HL-60 (cell line): ENCODE results near the gene MYBPHL.

Source experiments
- DNase-seq, 2 experiments: peaks; one replicate each; pipeline ENCODE4 v3.0.0-alpha.2; 2010 to 2020; ENCODE audit warnings: low read depth in 1 of 2, low spot score in 1 of 2
- H3K27ac ChIP-seq: fragments of 250-450 bp; sonication (Bioruptor Pico); replicated peaks from 2 replicates; pipeline ENCODE4 v1.5.1; 2020; ENCODE audit warnings: mild to moderate bottlenecking, moderate library complexity
- H3K27me3 ChIP-seq: fragments of 250-450 bp; sonication (Bioruptor Pico); 2 replicates; pipeline ENCODE4 v1.5.1; 2021; ENCODE audit warnings: mild to moderate bottlenecking, moderate library complexity; ENCODE audit not compliant: insufficient read depth, poor library complexity, severe bottlenecking
- H3K4me3 ChIP-seq: replicated peaks from 2 replicates; pipeline ENCODE4 v1.5.1; 2011; ENCODE audit warnings: mild to moderate bottlenecking, control low read depth, low read length; ENCODE audit not compliant: insufficient read depth
- GABPA ChIP-seq: IDR thresholded peaks from 2 replicates; pipeline ENCODE4 v1.6.1; 2012; ENCODE audit warnings: low read depth
- POLR2AphosphoS5 ChIP-seq: IDR thresholded peaks from 2 replicates; pipeline ENCODE4 v1.6.1; 2012; ENCODE audit warnings: low read depth
- SPI1 ChIP-seq: IDR thresholded peaks from 2 replicates; pipeline ENCODE4 v1.6.1; 2012; ENCODE audit warnings: low read depth, mild to moderate bottlenecking, borderline replicate concordance
- TF ChIP-seq, protein P1 (sequence below): IDR thresholded peaks from 2 replicates; pipeline ENCODE4 v1.6.1; 2012; ENCODE audit warnings: low read depth; ENCODE audit not compliant: insufficient replicate concordance
- TF ChIP-seq, protein P2 (sequence below): IDR thresholded peaks from one replicate; pipeline ENCODE4 v1.5.1; 2011; ENCODE audit warnings: low read length, control low read depth, inconsistent platforms; ENCODE audit not compliant: insufficient read depth

Gene MYBPHL

DNA sequence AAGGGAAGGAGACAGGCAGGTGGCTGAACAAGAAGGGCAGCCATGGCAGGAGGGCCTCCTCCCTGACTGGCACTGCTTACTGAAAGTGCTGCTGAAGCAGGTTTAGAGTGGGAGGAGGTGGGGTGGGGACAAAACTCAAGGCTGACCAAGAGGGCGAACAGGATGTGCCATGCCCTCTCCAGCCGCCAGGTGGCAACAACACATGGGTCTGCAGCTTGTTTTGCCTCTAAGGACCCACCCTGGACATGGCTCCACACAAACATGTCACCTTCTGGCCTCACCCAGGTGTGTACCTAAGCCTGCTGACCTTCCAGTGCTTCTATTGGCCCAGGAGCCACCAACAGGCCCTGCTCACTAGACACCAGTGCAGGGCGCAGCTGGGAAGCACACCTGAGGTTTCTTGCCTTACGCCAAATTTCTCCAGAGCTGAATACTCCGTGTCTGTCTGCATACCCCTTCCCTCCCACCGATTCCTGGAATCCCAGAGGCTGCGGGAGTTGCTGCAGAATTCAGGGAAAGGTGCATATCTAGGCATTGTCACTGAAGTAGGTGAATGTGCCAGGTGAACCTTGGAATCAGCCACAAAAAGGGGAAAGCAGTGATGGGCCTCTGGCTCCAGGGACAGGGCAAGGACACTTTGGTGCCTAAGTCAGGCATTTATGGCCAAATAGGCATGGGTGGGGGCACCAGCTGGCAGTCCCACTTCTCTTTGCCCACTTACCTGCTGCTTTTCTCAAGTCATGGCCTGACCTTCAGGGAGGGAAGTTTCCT is 29.2 kb downstream of the MYBPHL start:
- peak in 1 of 2 experiments; percentile 67 for DNase-seq
- no peak overlapping the region for H3K4me3 ChIP-seq
- H3K27me3 ChIP-seq: no peaks in the 10 kb centered on the region
- no peak overlapping the region for H3K27ac ChIP-seq
- TF ChIP-seq GABPA: no peak
- TF ChIP-seq, protein P1, sequence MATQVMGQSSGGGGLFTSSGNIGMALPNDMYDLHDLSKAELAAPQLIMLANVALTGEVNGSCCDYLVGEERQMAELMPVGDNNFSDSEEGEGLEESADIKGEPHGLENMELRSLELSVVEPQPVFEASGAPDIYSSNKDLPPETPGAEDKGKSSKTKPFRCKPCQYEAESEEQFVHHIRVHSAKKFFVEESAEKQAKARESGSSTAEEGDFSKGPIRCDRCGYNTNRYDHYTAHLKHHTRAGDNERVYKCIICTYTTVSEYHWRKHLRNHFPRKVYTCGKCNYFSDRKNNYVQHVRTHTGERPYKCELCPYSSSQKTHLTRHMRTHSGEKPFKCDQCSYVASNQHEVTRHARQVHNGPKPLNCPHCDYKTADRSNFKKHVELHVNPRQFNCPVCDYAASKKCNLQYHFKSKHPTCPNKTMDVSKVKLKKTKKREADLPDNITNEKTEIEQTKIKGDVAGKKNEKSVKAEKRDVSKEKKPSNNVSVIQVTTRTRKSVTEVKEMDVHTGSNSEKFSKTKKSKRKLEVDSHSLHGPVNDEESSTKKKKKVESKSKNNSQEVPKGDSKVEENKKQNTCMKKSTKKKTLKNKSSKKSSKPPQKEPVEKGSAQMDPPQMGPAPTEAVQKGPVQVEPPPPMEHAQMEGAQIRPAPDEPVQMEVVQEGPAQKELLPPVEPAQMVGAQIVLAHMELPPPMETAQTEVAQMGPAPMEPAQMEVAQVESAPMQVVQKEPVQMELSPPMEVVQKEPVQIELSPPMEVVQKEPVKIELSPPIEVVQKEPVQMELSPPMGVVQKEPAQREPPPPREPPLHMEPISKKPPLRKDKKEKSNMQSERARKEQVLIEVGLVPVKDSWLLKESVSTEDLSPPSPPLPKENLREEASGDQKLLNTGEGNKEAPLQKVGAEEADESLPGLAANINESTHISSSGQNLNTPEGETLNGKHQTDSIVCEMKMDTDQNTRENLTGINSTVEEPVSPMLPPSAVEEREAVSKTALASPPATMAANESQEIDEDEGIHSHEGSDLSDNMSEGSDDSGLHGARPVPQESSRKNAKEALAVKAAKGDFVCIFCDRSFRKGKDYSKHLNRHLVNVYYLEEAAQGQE: no peak
- no peak for TF ChIP-seq POLR2AphosphoS5
- no peak for TF ChIP-seq SPI1
- TF ChIP-seq, protein P2, sequence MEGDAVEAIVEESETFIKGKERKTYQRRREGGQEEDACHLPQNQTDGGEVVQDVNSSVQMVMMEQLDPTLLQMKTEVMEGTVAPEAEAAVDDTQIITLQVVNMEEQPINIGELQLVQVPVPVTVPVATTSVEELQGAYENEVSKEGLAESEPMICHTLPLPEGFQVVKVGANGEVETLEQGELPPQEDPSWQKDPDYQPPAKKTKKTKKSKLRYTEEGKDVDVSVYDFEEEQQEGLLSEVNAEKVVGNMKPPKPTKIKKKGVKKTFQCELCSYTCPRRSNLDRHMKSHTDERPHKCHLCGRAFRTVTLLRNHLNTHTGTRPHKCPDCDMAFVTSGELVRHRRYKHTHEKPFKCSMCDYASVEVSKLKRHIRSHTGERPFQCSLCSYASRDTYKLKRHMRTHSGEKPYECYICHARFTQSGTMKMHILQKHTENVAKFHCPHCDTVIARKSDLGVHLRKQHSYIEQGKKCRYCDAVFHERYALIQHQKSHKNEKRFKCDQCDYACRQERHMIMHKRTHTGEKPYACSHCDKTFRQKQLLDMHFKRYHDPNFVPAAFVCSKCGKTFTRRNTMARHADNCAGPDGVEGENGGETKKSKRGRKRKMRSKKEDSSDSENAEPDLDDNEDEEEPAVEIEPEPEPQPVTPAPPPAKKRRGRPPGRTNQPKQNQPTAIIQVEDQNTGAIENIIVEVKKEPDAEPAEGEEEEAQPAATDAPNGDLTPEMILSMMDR: peak; percentile 95

DNA sequence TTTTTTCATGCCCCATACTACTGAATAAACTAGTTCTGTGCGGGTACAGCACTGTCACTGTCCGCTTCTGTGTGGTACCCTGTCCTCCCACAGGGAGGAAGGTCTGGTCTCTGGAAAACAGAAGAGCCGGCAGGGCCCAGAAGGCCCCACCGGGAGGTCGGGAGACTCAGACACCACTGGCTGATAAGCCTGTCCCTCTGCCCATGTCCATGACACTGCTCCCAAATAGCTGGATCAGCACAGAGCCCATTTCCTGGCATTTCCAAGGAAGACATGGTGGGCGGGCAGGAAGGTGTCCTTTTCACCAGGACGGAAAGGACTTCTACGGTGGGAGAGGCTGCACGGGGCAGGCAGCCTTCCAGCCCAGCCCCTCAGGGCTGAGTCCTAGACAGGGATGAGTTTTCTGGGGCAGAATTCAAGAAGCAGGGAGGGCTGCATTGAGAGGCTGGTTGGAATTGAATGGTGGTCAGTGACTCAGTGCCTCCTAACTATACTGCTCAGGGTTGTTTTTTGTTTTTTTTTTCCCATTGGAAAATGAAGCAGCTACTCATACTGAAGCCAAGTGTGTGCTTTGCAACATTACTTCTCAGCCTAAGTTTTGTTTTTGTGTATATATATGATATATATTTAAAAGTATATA is 31.0 kb downstream of the MYBPHL start:
- no peak overlapping the region for H3K4me3 ChIP-seq
- DNase-seq: no peak
- no peaks in the 10 kb centered on the region for H3K27me3 ChIP-seq
- TF ChIP-seq GABPA (no peak), SPI1 (no peak), POLR2AphosphoS5 (no peak)
- TF ChIP-seq, protein P2: no peak
- TF ChIP-seq, protein P1: no peak
- no peak overlapping the region for H3K27ac ChIP-seq

DNA sequence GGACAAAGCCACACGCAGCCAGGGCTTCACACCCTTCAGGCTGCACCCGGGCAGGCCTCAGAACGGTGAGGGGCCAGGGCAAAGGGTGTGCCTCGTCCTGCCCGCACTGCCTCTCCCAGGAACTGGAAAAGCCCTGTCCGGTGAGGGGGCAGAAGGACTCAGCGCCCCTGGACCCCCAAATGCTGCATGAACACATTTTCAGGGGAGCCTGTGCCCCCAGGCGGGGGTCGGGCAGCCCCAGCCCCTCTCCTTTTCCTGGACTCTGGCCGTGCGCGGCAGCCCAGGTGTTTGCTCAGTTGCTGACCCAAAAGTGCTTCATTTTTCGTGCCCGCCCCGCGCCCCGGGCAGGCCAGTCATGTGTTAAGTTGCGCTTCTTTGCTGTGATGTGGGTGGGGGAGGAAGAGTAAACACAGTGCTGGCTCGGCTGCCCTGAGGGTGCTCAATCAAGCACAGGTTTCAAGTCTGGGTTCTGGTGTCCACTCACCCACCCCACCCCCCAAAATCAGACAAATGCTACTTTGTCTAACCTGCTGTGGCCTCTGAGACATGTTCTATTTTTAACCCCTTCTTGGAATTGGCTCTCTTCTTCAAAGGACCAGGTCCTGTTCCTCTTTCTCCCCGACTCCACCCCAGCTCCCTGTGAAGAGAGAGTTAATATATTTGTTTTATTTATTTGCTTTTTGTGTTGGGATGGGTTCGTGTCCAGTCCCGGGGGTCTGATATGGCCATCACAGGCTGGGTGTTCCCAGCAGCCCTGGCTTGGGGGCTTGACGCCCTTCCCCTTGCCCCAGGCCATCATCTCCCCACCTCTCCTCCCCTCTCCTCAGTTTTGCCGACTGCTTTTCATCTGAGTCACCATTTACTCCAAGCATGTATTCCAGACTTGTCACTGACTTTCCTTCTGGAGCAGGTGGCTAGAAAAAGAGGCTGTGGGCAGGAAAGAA is 32.0 kb downstream of the MYBPHL start:
- TF ChIP-seq POLR2AphosphoS5 (no peak), SPI1 (peak; percentile 45)
- H3K27ac ChIP-seq: no peak overlapping the region
- H3K4me3 ChIP-seq: no peak overlapping the region
- H3K27me3 ChIP-seq: no peaks in the 10 kb centered on the region
- peak in 1 of 2 experiments; percentile 21 for DNase-seq
